Measurements from ENCODE around the gene BICD2.

BICD2 gene

DNA sequence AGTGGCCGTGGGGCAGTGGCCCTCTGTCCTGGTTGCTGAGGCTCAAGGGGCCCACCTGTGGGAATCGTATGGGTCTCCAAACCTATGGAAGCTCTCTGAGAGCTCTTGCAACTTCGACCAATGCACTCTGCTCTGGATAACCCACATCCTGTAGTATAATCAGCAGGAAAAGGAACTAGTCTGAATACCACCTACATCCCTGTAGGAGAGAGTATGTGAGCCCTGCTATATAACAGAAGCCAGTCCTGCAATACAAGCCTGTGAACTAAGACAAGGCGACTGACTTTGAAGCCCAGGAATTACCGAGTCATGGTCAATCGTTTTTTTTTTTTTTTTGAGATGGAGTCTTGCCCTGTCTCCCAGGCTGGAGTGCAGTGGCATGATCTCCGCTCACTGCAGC is 29.8 kb upstream of the BICD2 start:
- TF ChIP-seq, protein P1, sequence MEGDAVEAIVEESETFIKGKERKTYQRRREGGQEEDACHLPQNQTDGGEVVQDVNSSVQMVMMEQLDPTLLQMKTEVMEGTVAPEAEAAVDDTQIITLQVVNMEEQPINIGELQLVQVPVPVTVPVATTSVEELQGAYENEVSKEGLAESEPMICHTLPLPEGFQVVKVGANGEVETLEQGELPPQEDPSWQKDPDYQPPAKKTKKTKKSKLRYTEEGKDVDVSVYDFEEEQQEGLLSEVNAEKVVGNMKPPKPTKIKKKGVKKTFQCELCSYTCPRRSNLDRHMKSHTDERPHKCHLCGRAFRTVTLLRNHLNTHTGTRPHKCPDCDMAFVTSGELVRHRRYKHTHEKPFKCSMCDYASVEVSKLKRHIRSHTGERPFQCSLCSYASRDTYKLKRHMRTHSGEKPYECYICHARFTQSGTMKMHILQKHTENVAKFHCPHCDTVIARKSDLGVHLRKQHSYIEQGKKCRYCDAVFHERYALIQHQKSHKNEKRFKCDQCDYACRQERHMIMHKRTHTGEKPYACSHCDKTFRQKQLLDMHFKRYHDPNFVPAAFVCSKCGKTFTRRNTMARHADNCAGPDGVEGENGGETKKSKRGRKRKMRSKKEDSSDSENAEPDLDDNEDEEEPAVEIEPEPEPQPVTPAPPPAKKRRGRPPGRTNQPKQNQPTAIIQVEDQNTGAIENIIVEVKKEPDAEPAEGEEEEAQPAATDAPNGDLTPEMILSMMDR (IDR thresholded peaks at IDR 0.05; ENCODE audit: insufficient read depth, low read length, poor library complexity, severe bottlenecking) = no peak
- TF ChIP-seq EZH2phosphoT487 (conservative IDR thresholded peaks at IDR 0.05; ENCODE audit: low read length) = no peak
- Histone ChIP-seq H4K20me1 (ENCODE audit: low read depth, low read length) (no peaks in the 10 kb centered on the region), H3K27me3 (ENCODE audit: low read length) (no peaks in the 10 kb centered on the region), H3K9ac (ENCODE audit: low read length) (no peak overlapping the region), H3K79me2 (ENCODE audit: insufficient read depth, low read length) (no peaks in the 10 kb centered on the region), H3K27ac (ENCODE audit: low read depth, low read length) (no peak overlapping the region), H3F3A (ENCODE audit: insufficient read depth) (no peaks in the 10 kb centered on the region), H3K36me3 (ENCODE audit: low read length) (no peaks in the 10 kb centered on the region), H3K9me3 (ENCODE audit: insufficient read depth, low read length) (no peaks in the 10 kb centered on the region), H3K4me2 (ENCODE audit: low read depth, low read length, poor library complexity, severe bottlenecking) (no peak overlapping the region), H3K4me3 (ENCODE audit: insufficient read depth, low read length, poor library complexity, severe bottlenecking) (no peak overlapping the region), H3K9me2 (replicated peaks; ENCODE audit: insufficient read depth, low read length) (no peaks in the 10 kb centered on the region), H2AFZ (ENCODE audit: low read depth, low read length, severe bottlenecking) (no peak overlapping the region)

DNA sequence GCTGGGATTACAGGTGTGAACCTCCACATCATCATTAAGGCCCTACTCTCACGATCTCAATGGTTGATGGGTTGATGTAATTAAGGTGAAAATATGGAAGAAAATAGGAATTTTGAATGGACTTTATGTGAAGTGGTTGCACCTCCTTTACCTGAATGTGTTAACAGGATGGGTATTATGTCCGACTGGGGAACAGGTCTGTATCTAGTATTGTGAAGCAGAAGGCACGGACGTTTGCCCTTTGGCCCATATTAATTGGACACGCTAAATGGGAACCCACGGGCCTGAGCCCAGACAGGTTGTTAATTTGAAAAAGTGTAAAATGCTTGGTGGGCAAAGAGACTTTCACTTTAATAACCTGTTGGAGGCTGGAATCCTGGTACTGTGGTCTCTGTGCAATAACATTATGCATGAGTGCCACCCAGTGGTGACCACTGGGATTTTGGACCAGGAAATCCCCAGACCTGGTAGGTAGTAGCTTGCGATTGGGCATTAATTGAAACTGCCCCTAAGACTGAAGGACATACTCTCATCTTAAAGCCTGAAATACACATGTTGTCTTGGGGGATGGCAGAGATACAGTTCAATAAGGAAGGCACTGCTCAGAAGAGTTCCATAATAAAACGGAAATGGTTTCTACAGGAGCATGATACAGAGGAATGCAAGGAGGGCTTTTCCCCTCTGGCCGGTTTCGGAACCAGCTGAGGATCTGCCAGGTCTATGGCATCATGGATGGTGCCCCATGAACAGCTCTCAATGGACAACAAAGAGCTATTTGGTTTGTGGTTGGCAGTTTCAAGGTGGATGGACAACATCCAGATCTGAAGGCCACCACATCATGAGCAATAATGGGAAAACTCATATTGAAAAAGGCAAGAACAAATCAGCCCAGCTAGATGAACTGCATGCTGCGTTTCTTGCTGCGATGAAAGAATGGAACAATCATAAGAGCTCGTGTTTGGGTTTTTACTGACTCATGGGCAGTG is 26.2 kb upstream of the BICD2 start:
- no peak overlapping the region for H3K4me2 ChIP-seq (ENCODE audit: low read depth, low read length, poor library complexity, severe bottlenecking)

DNA sequence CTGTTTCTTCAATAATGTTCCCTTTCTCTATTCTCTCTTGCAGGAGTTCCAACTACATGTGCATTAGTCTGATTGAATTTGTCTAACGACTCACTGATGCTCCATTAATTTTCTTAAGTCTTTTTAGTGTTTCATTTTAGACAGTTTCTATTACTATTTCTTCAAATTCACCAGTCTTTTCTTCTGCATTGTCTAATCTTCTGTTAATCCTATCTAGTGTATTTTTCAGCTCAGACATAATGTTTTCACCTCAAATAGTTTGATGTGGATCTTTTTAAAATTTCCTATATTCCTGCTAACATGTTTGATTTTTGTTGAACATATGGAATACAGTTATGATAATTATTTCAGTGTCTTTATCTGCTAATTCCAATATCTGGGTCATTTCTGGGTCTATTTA is 21.7 kb upstream of the BICD2 start:
- no peaks in the 10 kb centered on the region for H3K79me2 ChIP-seq (ENCODE audit: insufficient read depth, low read length)
- no peaks in the 10 kb centered on the region for H3K9me2 ChIP-seq (replicated peaks; ENCODE audit: insufficient read depth, low read length)
- no peak overlapping the region for H3K9ac ChIP-seq (ENCODE audit: low read length)
- H3K4me3 ChIP-seq (ENCODE audit: insufficient read depth, low read length, poor library complexity, severe bottlenecking) = no peak overlapping the region
- H2AFZ ChIP-seq (ENCODE audit: low read depth, low read length, severe bottlenecking) = no peak overlapping the region
- H3K4me2 ChIP-seq (ENCODE audit: low read depth, low read length, poor library complexity, severe bottlenecking) = no peak overlapping the region
- no peak for TF ChIP-seq EZH2phosphoT487 (conservative IDR thresholded peaks at IDR 0.05; ENCODE audit: low read length)
- TF ChIP-seq, protein P1 (IDR thresholded peaks at IDR 0.05; ENCODE audit: insufficient read depth, low read length, poor library complexity, severe bottlenecking) = no peak
- no peaks in the 10 kb centered on the region for H3K9me3 ChIP-seq (ENCODE audit: insufficient read depth, low read length)
- H4K20me1 ChIP-seq (ENCODE audit: low read depth, low read length) = no peaks in the 10 kb centered on the region
- no peaks in the 10 kb centered on the region for H3K36me3 ChIP-seq (ENCODE audit: low read length)
- H3F3A ChIP-seq (ENCODE audit: insufficient read depth) = no peaks in the 10 kb centered on the region
- H3K27me3 ChIP-seq (ENCODE audit: low read length) = no peaks in the 10 kb centered on the region
- no peak overlapping the region for H3K27ac ChIP-seq (ENCODE audit: low read depth, low read length)

More for the DNA sequence above, 26.2 kb upstream of the BICD2 start:
- no peaks in the 10 kb centered on the region for H3K36me3 ChIP-seq (ENCODE audit: low read length)
- H3F3A ChIP-seq (ENCODE audit: insufficient read depth) = no peaks in the 10 kb centered on the region
- H2AFZ ChIP-seq (ENCODE audit: low read depth, low read length, severe bottlenecking) = no peak overlapping the region
- no peak overlapping the region for H3K4me3 ChIP-seq (ENCODE audit: insufficient read depth, low read length, poor library complexity, severe bottlenecking)
- H3K27ac ChIP-seq (ENCODE audit: low read depth, low read length) = no peak overlapping the region
- H3K9ac ChIP-seq (ENCODE audit: low read length) = no peak overlapping the region
- H4K20me1 ChIP-seq (ENCODE audit: low read depth, low read length) = no peaks in the 10 kb centered on the region
- TF ChIP-seq, protein P1 (IDR thresholded peaks at IDR 0.05; ENCODE audit: insufficient read depth, low read length, poor library complexity, severe bottlenecking) = peak; percentile 77
- TF ChIP-seq EZH2phosphoT487 (conservative IDR thresholded peaks at IDR 0.05; ENCODE audit: low read length) = no peak
- no peaks in the 10 kb centered on the region for H3K27me3 ChIP-seq (ENCODE audit: low read length)
- no peaks in the 10 kb centered on the region for H3K79me2 ChIP-seq (ENCODE audit: insufficient read depth, low read length)
- no peaks in the 10 kb centered on the region for H3K9me3 ChIP-seq (ENCODE audit: insufficient read depth, low read length)
- no peaks in the 10 kb centered on the region for H3K9me2 ChIP-seq (replicated peaks; ENCODE audit: insufficient read depth, low read length)
